HG03025 (cell line): ENCODE measurements around the gene ALKAL2.
"Not testable (repeated sequence)": the region's sequence is repeated elsewhere in the genome, so short reads cannot be mapped to it uniquely, and the experiment has no call there.

Experiments used
- ATAC-seq: cut with Tn5 transposase; IDR thresholded peaks from one replicate; pipeline ENCODE4 v1.9.1; 2021; ENCODE audit warnings: mild to moderate bottlenecking, moderate library complexity; ENCODE audit not compliant: unreplicated experiment, low FRiP score

ALKAL2 gene, protein sequence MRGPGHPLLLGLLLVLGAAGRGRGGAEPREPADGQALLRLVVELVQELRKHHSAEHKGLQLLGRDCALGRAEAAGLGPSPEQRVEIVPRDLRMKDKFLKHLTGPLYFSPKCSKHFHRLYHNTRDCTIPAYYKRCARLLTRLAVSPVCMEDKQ

DNA sequence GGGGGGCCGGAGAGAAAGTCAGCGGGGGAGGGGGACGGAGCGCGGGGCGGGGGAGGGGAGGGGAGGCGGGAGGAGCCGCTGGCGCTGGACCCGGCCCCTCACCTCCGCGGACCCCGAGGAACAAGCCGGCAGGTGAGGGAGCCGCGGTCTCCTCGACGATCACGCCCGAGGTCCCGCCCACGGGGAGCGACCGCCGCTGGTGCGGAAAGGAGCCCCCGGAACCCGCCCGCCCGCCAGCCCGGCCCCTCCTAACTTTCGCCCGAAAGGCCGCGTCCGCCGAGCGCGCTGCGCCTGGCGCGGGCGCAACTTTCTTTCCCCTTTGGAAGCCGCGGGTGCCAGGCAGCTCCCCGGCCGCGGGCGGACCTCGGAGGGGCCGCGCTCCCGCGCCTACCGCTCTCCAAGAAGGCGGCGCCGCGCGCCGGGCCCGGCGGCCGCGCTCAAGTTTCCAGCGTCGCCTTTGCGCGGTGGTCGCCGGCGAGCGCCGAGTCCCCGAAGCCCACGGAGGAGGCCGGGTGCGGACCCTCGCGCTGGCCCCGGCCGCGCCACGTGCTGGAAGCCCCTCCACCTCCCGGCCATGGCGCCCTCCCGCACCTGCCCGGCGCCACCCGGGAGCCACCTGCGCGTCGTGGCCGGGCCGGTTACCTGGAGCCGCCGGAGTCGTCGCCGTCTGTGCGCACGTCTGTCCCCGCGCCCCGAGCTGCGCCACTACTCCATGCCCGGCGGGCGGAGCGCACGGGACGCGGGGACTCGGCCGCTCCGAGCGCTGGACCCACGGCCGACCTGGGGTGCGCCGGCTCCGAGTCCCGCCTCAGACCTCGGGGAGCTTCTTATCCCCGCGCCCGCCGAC lies at the start of gene ALKAL2:
Gene ALKAL2 (minus strand): TSS at position 181 of the 847 bp plus-strand sequence. CDS start 256 bp downstream, outside the sequence.
- ATAC-seq, result no peak

DNA sequence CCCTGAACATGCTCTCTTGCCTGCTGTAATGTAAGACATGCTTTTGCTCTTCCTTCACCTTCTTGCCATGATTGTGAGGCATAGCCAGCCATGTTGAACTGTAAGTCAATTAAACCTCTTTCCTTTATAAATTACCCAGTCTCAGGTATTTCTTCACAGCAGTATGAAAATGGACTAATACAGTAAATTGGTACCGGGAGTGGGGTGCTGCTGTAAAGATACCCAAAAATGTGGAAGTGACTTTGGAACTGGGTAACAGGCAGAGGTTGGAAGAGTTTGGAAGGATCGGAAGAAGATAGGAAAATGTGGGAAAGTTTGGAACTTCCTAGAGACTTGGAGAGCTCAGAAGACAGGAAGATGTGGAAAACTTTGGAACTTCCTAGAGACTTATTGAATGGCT lies 49.1 kb upstream of the ALKAL2 start:
- ATAC-seq, result not testable (repeated sequence)

DNA sequence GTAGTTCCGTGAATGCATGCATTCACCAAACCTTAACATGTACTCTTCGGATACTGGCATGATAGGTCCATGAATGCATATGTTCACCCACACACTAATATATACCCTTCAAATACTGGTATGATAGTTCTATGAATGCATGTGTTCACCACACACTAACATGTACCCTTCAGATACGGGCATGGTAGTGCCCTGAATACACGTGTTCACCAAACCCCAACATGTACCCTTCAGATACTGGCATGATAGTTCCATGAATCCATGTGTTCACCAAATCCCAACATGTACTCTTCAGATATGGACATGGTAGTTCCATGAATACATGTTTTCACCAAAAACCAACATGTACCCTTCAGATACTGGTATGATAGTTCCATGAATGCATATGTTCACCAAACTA lies 48.5 kb upstream of the ALKAL2 start:
- no peak for ATAC-seq

DNA sequence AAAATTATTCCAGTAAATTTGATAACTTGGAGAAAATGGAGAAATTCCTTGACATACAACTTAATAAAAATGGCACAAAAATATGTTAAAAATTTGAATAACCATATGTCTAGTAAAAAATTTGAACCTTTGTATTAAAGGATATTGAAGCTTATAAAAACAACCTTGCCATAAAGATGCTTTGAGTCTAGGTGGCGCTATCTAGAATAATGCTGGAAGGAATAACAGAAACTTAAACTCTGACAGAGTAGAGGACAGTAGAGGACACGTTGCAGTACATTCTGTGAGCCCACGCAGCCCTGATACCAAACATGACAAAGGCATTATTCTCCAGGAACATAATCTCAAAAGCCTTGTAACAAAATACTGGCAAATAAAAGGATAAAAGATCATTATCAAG lies 44.7 kb upstream of the ALKAL2 start:
- ATAC-seq, result no peak

DNA sequence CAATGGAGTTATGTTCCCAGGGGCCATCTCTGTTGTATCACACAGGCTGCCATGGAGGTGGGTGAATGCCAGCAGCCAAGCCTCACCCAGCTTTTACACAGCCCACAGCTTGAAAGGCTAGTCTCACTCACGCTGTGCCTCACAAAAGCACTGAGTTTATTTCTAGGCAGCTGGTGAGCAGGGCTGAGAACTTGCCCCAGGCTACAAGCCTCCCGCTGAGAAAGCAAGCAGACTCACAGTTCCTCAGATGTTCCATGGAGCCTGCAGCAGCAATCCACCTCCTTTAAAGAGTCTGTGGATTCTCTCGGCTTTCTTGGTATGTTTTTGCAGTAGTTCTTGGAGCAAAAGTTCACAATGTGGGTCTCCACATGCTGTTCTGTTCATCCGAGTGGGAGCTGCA lies 40.9 kb upstream of the ALKAL2 start:
- ATAC-seq, result no peak

DNA sequence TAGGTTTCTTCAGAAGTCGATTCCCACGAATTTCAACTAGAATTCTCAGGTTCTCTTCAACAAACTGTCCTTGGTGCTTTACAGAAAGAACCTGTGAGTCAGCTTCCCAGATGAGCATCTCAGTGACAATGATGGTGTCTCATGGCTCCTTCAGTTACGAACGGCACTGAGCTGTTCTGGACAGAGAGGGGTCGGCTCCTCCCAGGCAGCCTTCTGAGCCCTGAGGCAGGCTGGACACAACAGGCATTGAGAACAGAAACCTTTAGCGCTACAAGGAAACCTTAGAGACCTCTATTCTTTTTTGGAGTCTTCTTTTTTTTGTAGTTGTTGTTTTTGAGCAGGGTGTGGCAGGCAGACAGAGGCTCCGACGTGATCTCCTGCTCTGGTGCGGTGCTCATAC lies 35.1 kb upstream of the ALKAL2 start:
- ATAC-seq, result no peak

DNA sequence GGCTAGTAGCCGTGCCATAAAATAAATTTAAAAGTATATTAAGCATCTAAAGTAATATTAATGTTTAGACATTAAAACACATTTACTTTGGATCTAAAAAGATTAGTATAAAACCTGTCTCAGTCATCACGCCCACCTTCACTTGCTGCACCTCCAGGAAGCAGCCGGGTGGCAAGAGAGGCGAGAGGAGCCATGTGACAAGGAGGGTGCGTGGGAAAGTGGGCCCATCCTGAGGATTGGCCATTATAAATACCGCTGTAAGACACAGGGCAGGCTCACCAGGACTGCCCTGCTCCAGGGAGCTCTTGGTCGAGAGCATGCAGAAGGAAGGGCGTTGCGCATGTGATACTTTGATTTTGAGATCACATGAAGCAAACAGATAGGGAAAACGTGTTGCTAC lies 34.4 kb upstream of the ALKAL2 start:
- no peak for ATAC-seq

DNA sequence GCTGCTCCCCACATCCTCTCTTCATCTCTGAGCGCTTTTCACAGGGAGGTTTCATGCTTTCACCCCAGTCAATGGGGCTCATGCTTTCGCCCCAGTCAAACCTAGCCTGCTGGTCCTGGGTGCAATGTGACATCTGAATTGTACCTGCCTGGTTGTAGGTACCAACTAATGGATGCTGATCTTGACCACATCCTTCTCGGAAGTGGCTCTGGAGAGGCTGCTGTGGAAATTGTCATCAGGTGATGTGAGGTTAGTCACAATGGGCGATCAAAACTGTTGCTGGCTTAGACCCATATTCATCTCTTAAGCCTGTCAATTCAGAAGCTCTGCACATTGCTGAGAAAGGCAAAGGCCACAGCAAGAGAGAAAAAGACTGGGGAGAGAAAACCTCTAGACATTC lies 32.7 kb upstream of the ALKAL2 start:
- ATAC-seq, result no peak

DNA sequence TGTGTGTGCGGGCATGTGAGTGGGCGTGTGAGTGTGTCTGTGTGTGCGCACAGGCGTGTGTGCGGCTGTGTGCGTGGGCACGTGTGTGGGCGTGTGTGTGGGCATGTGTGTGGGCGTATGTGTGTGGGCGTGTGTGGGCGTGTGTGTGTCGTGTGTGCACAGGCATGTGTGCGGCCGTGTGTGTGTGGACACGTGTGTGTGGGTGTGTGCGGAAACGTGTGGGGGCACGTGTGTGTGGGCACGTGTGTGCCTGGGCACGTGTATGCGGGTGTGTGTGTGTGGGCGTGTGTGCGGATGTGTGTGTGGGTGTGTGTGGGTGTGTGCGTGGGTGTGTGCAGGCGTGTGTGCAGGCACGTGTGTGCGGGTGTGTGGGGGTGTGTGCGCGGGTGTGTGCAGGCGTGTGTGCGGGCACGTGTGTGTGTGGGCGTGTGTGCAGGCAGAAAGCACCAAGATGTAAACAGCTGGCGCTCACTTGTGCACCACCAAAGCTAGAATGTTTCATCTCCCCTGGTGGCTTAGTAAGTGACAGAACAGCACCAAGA lies 31.2 kb upstream of the ALKAL2 start:
- ATAC-seq, result no peak

DNA sequence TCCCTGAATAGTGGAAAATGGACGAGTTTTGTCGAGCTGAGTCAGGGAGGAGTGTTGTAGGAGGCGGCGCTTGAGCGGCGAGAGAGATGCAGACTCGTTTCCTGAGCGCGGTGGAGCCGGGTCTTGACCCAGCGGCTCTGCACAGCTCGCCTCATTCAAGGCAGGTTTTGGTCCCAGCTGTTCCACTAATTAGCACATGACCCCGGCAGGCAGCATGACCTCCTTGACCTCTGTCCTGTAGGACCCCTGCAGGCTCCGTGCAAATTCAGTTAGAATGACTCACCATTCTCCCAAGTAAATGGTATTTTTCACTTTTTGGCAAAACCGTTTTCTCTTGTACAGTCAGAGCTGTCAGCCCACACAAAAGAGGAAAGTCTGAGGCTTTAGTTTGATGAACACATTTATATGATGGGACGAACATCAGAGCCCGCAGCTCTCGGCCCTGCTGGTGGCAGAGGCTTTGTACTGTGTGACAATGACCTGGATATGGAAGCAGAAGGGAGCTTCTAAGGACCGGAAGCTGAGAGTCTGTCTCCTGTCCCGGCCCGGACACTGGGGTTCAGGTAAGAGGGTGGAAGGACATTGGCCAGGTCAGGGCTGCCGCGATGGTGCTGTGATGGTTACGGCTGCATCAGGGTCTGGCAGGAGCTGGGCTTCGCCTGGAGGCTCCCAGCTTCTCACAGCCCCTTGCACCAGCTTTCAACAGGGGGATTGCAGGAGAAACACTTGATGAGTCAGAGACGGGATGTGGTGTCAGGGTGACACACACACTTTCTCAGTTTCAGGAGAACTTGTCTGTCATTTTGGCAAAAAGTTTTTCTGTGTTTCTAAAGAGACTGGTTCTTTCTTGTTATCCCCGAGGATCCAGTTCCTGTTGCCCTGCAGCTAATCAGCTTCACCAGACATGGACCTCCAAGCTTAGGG lies 29.9 kb upstream of the ALKAL2 start:
- no peak for ATAC-seq

DNA sequence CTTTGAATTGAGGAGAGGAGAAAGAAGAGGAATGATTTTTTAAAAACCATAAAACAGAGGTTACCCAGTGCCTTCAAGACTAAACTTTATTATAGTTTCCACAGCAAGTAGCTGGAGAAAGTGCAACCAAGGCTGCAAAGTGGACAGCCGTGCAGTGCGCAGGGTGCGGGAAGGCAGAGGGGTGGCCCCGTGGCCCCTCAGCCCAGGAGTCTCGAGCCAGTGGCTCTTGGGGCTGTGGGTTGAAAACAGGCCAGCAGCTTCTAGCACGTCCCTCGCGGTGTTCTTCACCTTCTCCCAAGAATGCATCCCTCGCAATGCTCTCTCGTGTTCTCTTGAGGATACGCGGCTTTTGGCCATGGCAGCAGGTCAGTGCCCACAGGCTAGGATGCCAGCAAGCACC lies 28.5 kb upstream of the ALKAL2 start:
- no peak for ATAC-seq

DNA sequence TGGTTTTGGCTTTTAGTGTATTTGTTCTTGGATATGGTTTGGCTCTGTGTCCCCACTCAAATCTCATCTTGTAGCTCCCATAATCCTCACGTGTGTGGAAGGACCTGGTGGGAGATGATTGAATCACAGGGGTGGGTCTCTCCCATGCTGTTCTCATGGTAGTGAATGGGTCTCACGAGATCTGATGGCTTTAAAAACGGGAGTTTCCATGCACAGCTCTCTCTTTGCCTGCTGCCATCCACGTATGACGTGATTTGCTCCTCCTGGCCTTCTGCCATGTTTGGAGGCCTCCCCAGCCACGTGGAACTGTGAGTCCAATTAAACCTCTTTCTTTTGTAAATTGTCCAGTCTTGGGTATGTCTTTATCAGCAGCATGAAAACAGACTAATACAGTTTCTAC lies 28.0 kb upstream of the ALKAL2 start:
- ATAC-seq, result not testable (repeated sequence)

DNA sequence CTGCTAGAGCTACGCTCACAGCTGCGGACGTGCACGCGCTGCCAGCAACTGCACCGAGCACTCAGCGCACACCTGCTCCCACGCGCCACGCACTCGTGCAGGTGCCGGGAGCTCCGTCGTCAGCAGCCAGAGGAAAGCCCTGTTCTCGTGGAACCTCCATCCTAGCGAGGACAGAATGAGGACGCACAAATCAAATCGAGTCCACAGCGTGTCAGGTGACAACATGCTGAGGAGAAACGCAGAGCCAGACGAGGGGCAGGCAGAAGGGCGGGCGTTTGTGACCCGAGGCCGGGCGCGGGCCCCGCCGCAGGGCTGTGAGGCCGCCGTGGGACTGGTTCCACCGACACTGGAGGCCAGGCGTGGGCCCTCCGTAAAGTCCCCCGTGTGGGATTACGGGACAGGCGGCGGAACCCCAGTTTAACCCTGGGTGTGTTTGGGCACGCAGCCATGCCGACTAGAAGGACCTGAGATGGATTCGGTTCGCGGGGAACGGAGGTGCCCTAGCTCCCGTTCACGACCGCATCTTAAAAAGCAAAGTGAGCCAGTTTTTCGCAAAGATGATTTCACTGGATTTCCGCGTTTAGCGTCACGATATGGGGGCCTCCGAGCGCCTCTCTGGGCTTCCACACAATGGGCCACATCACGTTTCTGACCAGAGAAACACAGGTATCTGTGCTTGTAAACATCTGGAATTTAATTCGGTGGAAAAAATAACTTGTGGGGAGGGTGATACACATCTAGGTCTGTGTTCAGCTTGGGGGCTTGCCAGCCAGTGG lies 26.9 kb upstream of the ALKAL2 start:
- no peak for ATAC-seq

DNA sequence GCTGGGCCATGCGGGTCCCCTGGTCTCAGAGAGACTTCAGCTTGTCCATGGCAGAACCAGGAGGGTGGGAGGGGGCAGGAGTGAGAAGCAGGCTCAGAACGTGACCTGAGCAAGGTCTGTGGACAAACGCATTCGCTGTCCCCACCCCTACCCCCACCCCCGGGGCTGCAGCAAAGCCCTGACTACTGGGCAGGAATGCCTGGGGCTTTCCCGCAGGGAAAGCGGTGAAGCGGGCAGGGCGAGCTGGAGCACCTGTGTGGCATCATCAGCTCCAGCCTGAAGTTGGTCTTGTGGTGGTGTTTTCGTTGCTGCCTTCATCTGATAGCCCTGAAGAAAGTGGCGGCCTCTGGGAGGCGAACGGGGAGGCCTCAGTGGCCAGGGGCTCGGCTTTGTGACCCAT lies 26.1 kb upstream of the ALKAL2 start:
- no peak for ATAC-seq

DNA sequence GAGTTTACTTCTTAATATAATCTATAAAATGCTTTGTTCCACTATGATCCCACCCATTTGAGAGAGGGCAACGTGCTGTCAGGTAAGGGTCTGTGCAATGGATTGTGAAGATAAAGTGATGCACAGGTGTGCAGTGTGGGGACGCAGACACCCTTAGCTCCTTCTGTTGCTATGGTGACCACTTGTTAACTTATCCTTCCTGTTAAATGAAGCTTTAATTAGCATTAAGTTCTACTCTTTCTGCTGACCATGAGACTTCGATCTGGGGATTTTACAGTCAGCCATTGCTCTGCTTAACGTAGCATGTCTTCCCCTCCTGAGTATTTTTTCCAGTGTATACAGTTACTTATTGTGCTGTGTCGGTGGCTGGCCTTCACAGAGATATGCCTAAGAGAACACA lies 23.1 kb upstream of the ALKAL2 start:
- no peak for ATAC-seq

DNA sequence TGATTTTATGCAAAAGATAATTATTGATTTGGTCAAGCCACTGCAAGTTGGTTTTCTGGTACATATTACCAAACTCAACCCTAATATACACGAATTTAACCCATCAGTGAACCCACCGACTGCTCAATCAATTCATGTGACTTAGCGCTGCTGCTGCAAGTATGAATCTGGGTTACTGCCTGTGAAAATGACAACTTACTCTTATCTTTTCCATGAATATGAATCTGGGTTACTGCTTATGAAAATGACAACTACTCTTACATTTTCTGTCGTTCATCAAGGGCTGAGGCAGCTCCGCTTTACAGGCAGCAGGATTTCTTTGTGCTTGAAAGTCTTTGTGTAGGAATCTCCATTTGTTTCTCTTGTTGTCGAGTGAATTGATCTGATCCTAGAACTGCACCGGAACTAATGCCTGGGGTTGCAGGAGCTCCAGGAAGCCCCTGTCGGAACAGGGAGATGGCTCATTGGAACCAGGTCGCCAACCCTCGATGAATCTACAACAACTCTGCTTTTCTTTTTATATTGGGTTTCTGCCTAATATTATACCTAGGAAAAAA lies 22.1 kb upstream of the ALKAL2 start:
- ATAC-seq, result no peak

DNA sequence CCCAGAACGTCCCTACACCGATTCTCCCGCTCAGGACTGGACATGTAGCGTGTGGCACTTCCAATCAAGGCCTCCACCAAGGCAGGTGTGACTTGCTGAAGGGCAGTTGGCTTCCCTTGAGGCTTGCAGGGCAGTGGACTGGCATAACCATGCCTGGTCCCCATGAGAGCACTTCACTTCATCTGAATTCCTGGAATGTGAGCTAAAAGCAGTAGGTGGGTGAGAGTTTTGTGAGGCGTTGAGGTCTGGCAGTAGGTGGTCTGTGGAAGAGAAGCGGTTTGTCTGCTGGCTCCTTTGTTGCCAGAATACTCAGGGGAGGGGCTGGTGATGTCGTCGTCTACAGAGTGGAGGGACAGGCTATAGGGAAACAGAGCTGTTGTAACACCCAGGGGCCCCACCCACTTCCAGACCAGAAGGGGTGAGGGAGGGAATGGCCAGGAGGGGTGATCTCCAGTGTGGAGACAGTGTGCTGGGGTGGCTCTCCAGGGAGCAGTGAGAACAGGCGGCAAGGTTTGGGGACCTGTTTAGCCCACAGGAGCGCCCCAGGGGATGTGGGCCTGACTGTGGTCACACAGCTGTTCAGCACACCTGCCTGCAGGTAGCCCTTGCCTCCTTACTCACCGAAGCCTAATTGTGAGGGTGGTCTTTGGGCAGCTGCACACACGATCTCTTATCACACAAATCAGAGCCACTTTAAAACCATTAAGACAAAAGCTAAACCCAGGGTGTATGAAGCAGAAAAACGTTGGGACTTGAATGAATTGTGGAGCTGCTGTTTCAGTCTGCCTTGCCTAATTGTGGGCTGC lies 21.5 kb upstream of the ALKAL2 start:
- ATAC-seq, result no peak

DNA sequence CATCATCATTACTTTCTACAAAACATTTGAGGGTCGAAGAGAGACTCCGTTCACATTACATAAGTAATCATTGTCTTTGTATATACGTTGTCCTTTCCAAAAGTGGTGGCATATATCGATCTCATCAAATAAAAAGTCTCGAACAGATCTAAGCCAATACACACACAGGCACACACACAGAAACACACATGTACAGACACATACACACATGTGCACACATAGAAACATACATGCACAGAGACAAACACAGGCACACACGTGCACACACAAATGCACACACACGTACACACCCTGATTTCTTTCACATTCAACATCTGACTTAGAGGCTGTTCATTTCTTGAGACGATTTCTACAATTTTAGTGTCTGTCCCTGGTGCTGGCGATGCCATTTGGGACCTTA lies 17.5 kb upstream of the ALKAL2 start:
- ATAC-seq, result no peak

DNA sequence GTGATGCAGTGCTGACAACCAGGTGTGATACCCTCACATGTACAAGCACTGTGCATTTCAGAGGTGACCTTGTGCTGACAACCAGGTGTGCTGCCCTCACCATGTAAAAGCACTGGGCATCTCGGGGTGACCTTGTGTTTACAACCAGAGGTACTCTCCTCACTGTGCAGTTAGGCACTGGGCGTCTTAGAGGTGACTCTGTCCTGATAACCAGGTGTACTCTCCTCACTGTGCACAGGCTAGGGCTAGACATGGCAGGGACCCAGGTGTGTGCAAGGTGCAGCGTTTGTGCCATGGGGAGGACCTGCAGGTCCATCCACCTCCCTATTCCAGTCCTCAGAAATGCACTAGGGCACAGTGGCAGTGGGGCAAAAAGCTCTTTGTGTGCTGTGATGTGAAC lies 8.5 kb upstream of the ALKAL2 start:
- no peak for ATAC-seq
